SK-N-SH (cell line): ENCODE data around the gene IQGAP2. TPM values are rescaled to one million over a fixed set of nuclear protein-coding genes. Genes with fewer than 3 reads are reported as not detected.
A peak's percentile ranks its signal among the peaks of the same experiment; 100 is the strongest.

Experiments used
- CTCF ChIA-PET: fragments of 300-600, 350-600 bp; formaldehyde crosslinking; extraction: SDS; loops from one replicate; lab custom pipeline; 2021; lab: Yijun Ruan, JAX
- POLR2A ChIA-PET: fragments of 350-600 bp; sonication (Branson Sonifier 250); formaldehyde crosslinking; extraction: SDS; loops from one replicate; lab custom pipeline; 2020; ENCODE audit warnings: antibody characterized with exemption, inconsistent platforms; lab: Yijun Ruan, JAX
- DNase-seq: peaks from one replicate; pipeline ENCODE4 v3.0.0; 2012
- H2AFZ ChIP-seq: fragments of 200-600 bp; sonication (generic); 2 replicates; pipeline ENCODE4 v1.8.1; 2016; ENCODE audit warnings: antibody characterized with exemption, mild to moderate bottlenecking, low read depth
- H3F3A ChIP-seq: fragments of 200-600 bp; sonication (generic); replicated peaks from 2 replicates; pipeline ENCODE3; 2016; ENCODE audit warnings: antibody characterized with exemption, mild to moderate bottlenecking; ENCODE audit not compliant: insufficient read depth
- H3K27ac ChIP-seq, 2 experiments: fragments of 200-500 bp in 1 of 2; fragments of 200-600 bp in 1 of 2; sonication (Bioruptor generic) in 1 of 2; sonication (generic), shearing (Covaris generic) in 1 of 2; 2 replicates each; pipeline versions ENCODE4 v1.5.1 to v1.6.1; 2014 to 2016; ENCODE audit warnings: low read depth in 2 of 2, inconsistent platforms in 1 of 2, low read length in 1 of 2, mild to moderate bottlenecking in 1 of 2, mixed read lengths in 1 of 2
- H3K27me3 ChIP-seq: fragments of 200-600 bp; sonication (generic), shearing (Covaris generic); 2 replicates; pipeline ENCODE4 v1.6.1; 2016; ENCODE audit warnings: mixed run types; ENCODE audit not compliant: insufficient read depth
- H3K36me3 ChIP-seq, 2 experiments: fragments of 200-500 bp in 1 of 2; fragments of 200-600 bp in 1 of 2; sonication (Bioruptor generic) in 1 of 2; sonication (generic) in 1 of 2; replicated peaks in 1 of 2; 2 replicates each; pipeline versions ENCODE3 to v1.5.1; 2014 to 2016; ENCODE audit warnings: low read length in 1 of 2, mild to moderate bottlenecking in 1 of 2; ENCODE audit not compliant: insufficient read depth in 2 of 2, control insufficient read depth in 1 of 2
- H3K4me1 ChIP-seq, 2 experiments: fragments of 200-500 bp in 1 of 2; fragments of 200-600 bp in 1 of 2; sonication (Bioruptor generic) in 1 of 2; sonication (generic), shearing (Covaris generic) in 1 of 2; 2 replicates each; pipeline versions ENCODE4 v1.5.1 to v1.6.1; 2014 to 2016; ENCODE audit warnings: low read depth in 1 of 2, low read length in 1 of 2, mixed run types in 1 of 2; ENCODE audit not compliant: insufficient read depth in 2 of 2, control insufficient read depth in 1 of 2
- H3K4me2 ChIP-seq: fragments of 200-600 bp; sonication (generic), shearing (Covaris generic); 2 replicates; pipeline ENCODE4 v1.6.1; 2017; ENCODE audit warnings: mixed run types
- H3K4me3 ChIP-seq, 2 experiments: fragments of 200-500 bp in 1 of 2; fragments of 200-600 bp in 1 of 2; sonication (Bioruptor generic) in 1 of 2; sonication (generic), shearing (Covaris generic) in 1 of 2; 2 replicates each; pipeline versions ENCODE4 v1.5.1 to v1.8.1; 2014 to 2016; ENCODE audit warnings: low read depth in 2 of 2, inconsistent platforms in 1 of 2, low read length in 1 of 2, mild to moderate bottlenecking in 1 of 2, mixed read lengths in 1 of 2, moderate library complexity in 1 of 2
- H3K79me2 ChIP-seq: fragments of 200-600 bp; sonication (generic); 2 replicates; pipeline ENCODE4 v1.8.1; 2017; ENCODE audit warnings: mild to moderate bottlenecking; ENCODE audit not compliant: insufficient read depth
- H3K9ac ChIP-seq: fragments of 200-600 bp; sonication (generic); 2 replicates; pipeline ENCODE4 v1.6.1; 2017; ENCODE audit warnings: mixed run types
- H3K9me2 ChIP-seq: fragments of 200-600 bp; sonication (generic); 2 replicates; pipeline ENCODE4 v1.6.1; 2017; ENCODE audit warnings: mixed run types
- H3K9me3 ChIP-seq: fragments of 200-600 bp; sonication (generic); 2 replicates; pipeline ENCODE4 v1.6.1; 2017; ENCODE audit warnings: mixed run types, mild to moderate bottlenecking, moderate library complexity
- H4K20me1 ChIP-seq: fragments of 200-600 bp; sonication (generic); 2 replicates; pipeline ENCODE4 v1.6.1; 2017; ENCODE audit warnings: mild to moderate bottlenecking, mixed run types; ENCODE audit not compliant: insufficient read depth
- FOSL2 ChIP-seq: IDR thresholded peaks from 2 replicates; pipeline ENCODE4 v1.4.0; 2012; ENCODE audit warnings: low read depth, mild to moderate bottlenecking, moderate library complexity, borderline replicate concordance
- GATA2 ChIP-seq: sonication (generic); formaldehyde crosslinking; IDR thresholded peaks from 2 replicates; pipeline ENCODE4 v1.5.0; 2020; ENCODE audit warnings: mild to moderate bottlenecking, missing genetic modification reagents
- RAD21 ChIP-seq: IDR thresholded peaks from 2 replicates; pipeline ENCODE4 v1.6.1; 2012; ENCODE audit warnings: mild to moderate bottlenecking, low read length
- SIN3A ChIP-seq: IDR thresholded peaks from 2 replicates; pipeline ENCODE4 v1.6.1; 2012; ENCODE audit warnings: low read depth, mild to moderate bottlenecking, low read length, moderate library complexity, borderline replicate concordance
- TCF12 ChIP-seq: IDR thresholded peaks from 2 replicates; pipeline ENCODE4 v1.4.0; 2012
- ZBTB33 ChIP-seq: IDR thresholded peaks from 2 replicates; pipeline ENCODE4 v1.4.0; 2012; ENCODE audit warnings: low read depth, borderline replicate concordance
- WGBS: methylation state at CpG from one replicate; pipeline ENCODE4 v1.1.6; 2017; ENCODE audit warnings: low lambda C conversion rate; 5-methylcytosine and 5-hydroxymethylcytosine counted together
- polyA plus RNA-seq, 3 experiments: library from polyadenylated mRNA; depleted of rRNA; stranded (reverse); fragments of >200 nt; gene quantifications; 2 replicates each; pipeline ENCODE4 v1.2.3, GENCODE V29; 2012
- TF ChIP-seq, protein P1 (sequence below): IDR thresholded peaks from 2 replicates; pipeline ENCODE4; 2012

The IQGAP2 gene
- polyA plus RNA-seq, 1 of the 3 experiments (the other 2 are of a cell fraction), result 2.1 TPM

DNA sequence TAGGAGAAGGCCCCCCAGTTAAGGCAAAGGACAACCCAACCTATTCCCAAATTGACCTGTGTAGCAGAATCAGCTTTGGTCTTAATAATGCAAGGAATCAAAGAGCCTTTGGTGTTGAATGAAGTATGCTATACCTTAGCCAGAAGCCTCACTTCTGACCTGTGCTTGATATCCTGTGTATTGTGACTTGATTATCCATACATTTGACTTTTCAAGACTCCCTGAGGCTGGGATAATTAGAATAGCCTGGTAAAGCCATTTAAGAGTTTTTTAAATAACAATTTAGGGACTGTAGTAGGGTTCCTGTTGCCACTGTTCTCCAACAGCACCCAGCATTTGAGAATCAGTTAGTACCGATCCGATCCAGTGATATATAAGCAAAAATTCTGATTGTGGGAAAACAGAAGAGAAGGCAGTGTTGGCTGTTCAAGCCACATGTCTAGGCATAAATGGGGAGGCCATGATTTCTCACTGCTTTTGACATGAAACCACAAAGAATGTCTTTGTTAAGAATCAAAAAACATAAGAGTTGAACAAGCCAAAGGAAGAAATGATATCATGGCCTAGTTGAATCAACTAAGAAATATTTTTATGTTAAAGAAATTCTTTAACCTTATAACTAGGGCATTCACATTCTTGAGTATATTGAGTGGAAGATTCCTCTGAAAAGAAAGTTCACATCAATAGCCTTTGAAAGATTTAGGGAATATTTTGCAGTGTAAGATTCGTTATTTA is 121.2 kb downstream of the IQGAP2 start:
- H3K9me3 ChIP-seq, result no peaks in the 10 kb centered on the region
- H3K9ac ChIP-seq, result peak overlapping the region; percentile 13; the same call in 1 of the 2 replicates
- H3K4me3 ChIP-seq, result no peak overlapping the region
- peak overlapping the region; percentile 73 to 89 for H3K27ac ChIP-seq
- no peaks in the 10 kb centered on the region for H4K20me1 ChIP-seq
- no peaks in the 10 kb centered on the region for H3K27me3 ChIP-seq
- CTCF ChIA-PET, result interaction anchor here (1.1 to 1.5 kb wide), 3 partner anchors 20 to 76 kb away, joined by 3 to 5 read pairs (median 4); no protein-coding TSS in a partner anchor
- no peaks in the 10 kb centered on the region for H3K79me2 ChIP-seq
- POLR2A ChIA-PET, result interaction anchor here (1.0 kb wide), 1 partner anchor 20 kb away, joined by 3 read pairs; no protein-coding TSS in a partner anchor
- no peaks in the 10 kb centered on the region for H3K36me3 ChIP-seq
- peak overlapping the region; percentile 12; the same call in 1 of the 2 replicates for H2AFZ ChIP-seq
- TF ChIP-seq, protein P1, sequence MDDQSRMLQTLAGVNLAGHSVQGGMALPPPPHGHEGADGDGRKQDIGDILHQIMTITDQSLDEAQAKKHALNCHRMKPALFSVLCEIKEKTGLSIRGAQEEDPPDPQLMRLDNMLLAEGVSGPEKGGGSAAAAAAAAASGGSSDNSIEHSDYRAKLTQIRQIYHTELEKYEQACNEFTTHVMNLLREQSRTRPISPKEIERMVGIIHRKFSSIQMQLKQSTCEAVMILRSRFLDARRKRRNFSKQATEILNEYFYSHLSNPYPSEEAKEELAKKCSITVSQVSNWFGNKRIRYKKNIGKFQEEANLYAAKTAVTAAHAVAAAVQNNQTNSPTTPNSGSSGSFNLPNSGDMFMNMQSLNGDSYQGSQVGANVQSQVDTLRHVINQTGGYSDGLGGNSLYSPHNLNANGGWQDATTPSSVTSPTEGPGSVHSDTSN, result 0 out of 2 replicates have a peak, but pooled peaks have one; percentile 31
- TF ChIP-seq GATA2 (CRISPR knock-in tag), result no peak
- peak; percentile 28; the same call in 1 of the 2 replicates for TF ChIP-seq FOSL2
- TF ChIP-seq, all 33 proteins: peak for 2
- Histone ChIP-seq H3K9me2 (no peaks in the 10 kb centered on the region), H3K4me2 (no peak overlapping the region), H3K4me1 (peaks cover 27 to 40% of the 10 kb centered on the region in 2 experiments; a peak in 3 of 4 replicates), H3F3A (peaks cover 41% of the 10 kb centered on the region)
- WGBS, result 76% methylated on average over 3 of the region's 3 CpGs
- no peak for DNase-seq

DNA sequence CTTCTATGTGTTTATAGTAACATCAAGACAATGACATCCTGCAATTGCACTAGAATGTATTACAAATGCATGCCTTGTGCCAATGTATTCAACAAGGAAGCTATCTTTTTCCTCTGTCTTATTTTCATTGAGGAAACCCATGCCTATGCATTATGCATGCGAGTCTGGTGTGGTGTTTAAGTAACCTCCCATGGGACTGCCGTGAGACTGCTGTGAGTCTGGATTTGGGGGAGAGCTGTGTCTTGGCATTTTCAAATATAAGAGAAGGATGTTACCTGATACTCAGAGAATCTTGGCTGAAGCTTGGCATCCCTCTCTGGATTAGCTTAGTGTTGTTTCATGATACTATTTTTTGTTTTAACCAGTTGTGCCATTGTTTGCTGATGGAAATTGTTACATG is 121.8 kb downstream of the IQGAP2 start:
- Histone ChIP-seq H3K4me2 (no peak overlapping the region), H4K20me1 (no peaks in the 10 kb centered on the region), H2AFZ (no peak overlapping the region), H3K79me2 (no peaks in the 10 kb centered on the region), H3K9me2 (no peaks in the 10 kb centered on the region), H3K9me3 (no peaks in the 10 kb centered on the region), H3K27ac (peak overlapping the region; percentile 73 to 89), H3K9ac (peak overlapping the region; percentile 13; the same call in 1 of the 2 replicates), H3K27me3 (no peaks in the 10 kb centered on the region), H3K4me3 (no peak overlapping the region)
- CTCF ChIA-PET, result interaction anchor here (1.1 kb wide), 1 partner anchor 19 kb away, joined by 5 read pairs; no protein-coding TSS in a partner anchor
- 45% methylated on average over 2 of the region's 2 CpGs for WGBS
- TF ChIP-seq ZBTB33 (no peak), TCF12 (peak; percentile 46; the same call in 1 of the 2 replicates), RAD21 (no peak), SIN3A (no peak)
- TF ChIP-seq, all 33 proteins: peak for 1
- no peak for DNase-seq
- POLR2A ChIA-PET, result no interaction called here
- Histone ChIP-seq H3K4me1 (peaks cover 27 to 40% of the 10 kb centered on the region in 2 experiments; a peak in 3 of 4 replicates), H3F3A (peaks cover 41% of the 10 kb centered on the region), H3K36me3 (no peaks in the 10 kb centered on the region)
